B cell (primary cell): ENCODE data around the gene AREG. TPM values are rescaled to one million over a fixed set of nuclear protein-coding genes. Genes with fewer than 3 reads are reported as not detected.

Source experiments
- ATAC-seq: fragments of 200-7000 bp; cut with Tn5 transposase; one replicate; pipeline ENCODE4 v1.10.0; 2021; ENCODE audit warnings: low read depth, mild to moderate bottlenecking, moderate number of reproducible peaks, moderate library complexity
- CTCF ChIA-PET: fragments of 350-600 bp; sonication (Branson Sonifier 250); formaldehyde crosslinking; loops from one replicate; lab custom pipeline; 2021; ENCODE audit warnings: antibody characterized with exemption, inconsistent platforms; lab: Charles Lee
- POLR2A ChIA-PET: fragments of 350-600 bp; sonication (Branson Sonifier 250); formaldehyde crosslinking; loops from one replicate; lab custom pipeline; 2021; ENCODE audit warnings: antibody characterized with exemption; lab: Charles Lee
- DNase-seq: peaks from one replicate; pipeline ENCODE4 v3.0.0; 2013
- H2AFZ ChIP-seq: 2 replicates; pipeline ENCODE4 v1.6.1; 2012; ENCODE audit warnings: mild to moderate bottlenecking, low read depth, low read length; ENCODE audit not compliant: insufficient read depth, poor library complexity, severe bottlenecking
- H3K27ac ChIP-seq, 2 donors: 1 replicate in 1 of 2; 2 replicates in 1 of 2; pipeline ENCODE4 v1.5.1; 2012 to 2013; ENCODE audit warnings: low read length in 2 of 2, mild to moderate bottlenecking in 2 of 2, moderate library complexity in 1 of 2
- H3K27me3 ChIP-seq, 4 experiments: fragments of 200-600 bp in 1 of 4; sonication (generic) in 1 of 4; replicated peaks in 1 of 4; 1 replicate in 2 of 4; 2 replicates in 2 of 4; pipeline versions ENCODE4 v1.6.1 to v1.7.0; 2013 to 2016; ENCODE audit warnings: low read length in 3 of 4, mild to moderate bottlenecking in 2 of 4, mixed read lengths in 1 of 4, moderate library complexity in 1 of 4; ENCODE audit not compliant: insufficient read depth in 4 of 4, control insufficient read depth in 3 of 4; ENCODE audit errors: control extremely low read depth in 1 of 4
- H3K36me3 ChIP-seq, 2 experiments: replicated peaks in 1 of 2; 1 replicate in 1 of 2; 2 replicates in 1 of 2; pipeline versions ENCODE4 v1.6.1 to v1.7.1; 2013; ENCODE audit warnings: low read length in 1 of 2; ENCODE audit not compliant: insufficient read depth in 2 of 2, control insufficient read depth in 1 of 2; ENCODE audit errors: control extremely low read depth in 1 of 2, extremely low read depth in 1 of 2
- H3K4me1 ChIP-seq, 2 donors: fragments of 200-600 bp in 1 of 2; sonication (generic) in 1 of 2; 1 replicate in 1 of 2; 2 replicates in 1 of 2; pipeline versions ENCODE4 v1.5.1 to v1.6.1; 2013 to 2017; ENCODE audit warnings: low read length in 2 of 2; ENCODE audit not compliant: control insufficient read depth in 2 of 2, insufficient read depth in 2 of 2
- H3K4me2 ChIP-seq: replicated peaks from 2 replicates; pipeline ENCODE3; 2012; ENCODE audit warnings: mild to moderate bottlenecking, low read depth, low read length; ENCODE audit not compliant: poor library complexity, severe bottlenecking
- H3K4me3 ChIP-seq, 5 experiments: fragments of 200-600 bp in 1 of 5; sonication (generic) in 1 of 5; 1 replicate in 3 of 5; 2 replicates in 2 of 5; pipeline versions ENCODE4 v1.5.1 to v1.7.0; 2011 to 2016; ENCODE audit warnings: low read length in 4 of 5, mild to moderate bottlenecking in 4 of 5, low read depth in 2 of 5, control low read depth in 1 of 5, moderate library complexity in 1 of 5; ENCODE audit not compliant: insufficient read depth in 1 of 5; ENCODE audit errors: control extremely low read depth in 1 of 5, extremely low read depth in 1 of 5
- H3K79me2 ChIP-seq: fragments of 200-600 bp; sonication (generic); one replicate; pipeline ENCODE4 v1.6.0; 2016; ENCODE audit warnings: low read length; ENCODE audit not compliant: control insufficient read depth, insufficient read depth
- H3K9ac ChIP-seq: fragments of 200-600 bp; sonication (generic); 2 replicates; pipeline ENCODE4 v1.6.1; 2017; ENCODE audit warnings: mild to moderate bottlenecking, low read length, moderate library complexity
- H3K9me3 ChIP-seq, 3 donors: one replicate each; pipeline versions ENCODE4 v1.6.1 to v1.7.1; 2013; ENCODE audit warnings: low read length in 2 of 3; ENCODE audit not compliant: control insufficient read depth in 2 of 3, insufficient read depth in 1 of 3; ENCODE audit errors: control extremely low read depth in 1 of 3
- H4K20me1 ChIP-seq: 2 replicates; pipeline ENCODE4 v1.6.0; 2012; ENCODE audit warnings: mild to moderate bottlenecking, low read length; ENCODE audit not compliant: insufficient read depth, control insufficient read depth, poor library complexity, severe bottlenecking
- H3K27ac Mint-ChIP-seq: one replicate; pipeline ENCODE4 v1.8.0; 2021; ENCODE audit warnings: mixed read lengths
- H3K27me3 Mint-ChIP-seq: one replicate; pipeline ENCODE4 v1.8.0; 2021; ENCODE audit warnings: mixed read lengths
- H3K4me1 Mint-ChIP-seq: one replicate; pipeline ENCODE4 v1.8.0; 2021; ENCODE audit warnings: mixed read lengths
- H3K4me3 Mint-ChIP-seq: one replicate; pipeline ENCODE4 v1.8.0; 2021; ENCODE audit warnings: mixed read lengths
- H3K9me3 Mint-ChIP-seq: one replicate; pipeline ENCODE4 v1.8.0; 2022; ENCODE audit warnings: mixed read lengths; ENCODE audit not compliant: insufficient read depth
- CTCF ChIP-seq: fragments of 200-600 bp; IDR thresholded peaks from one replicate; pipeline ENCODE4 v1.8.0; 2022; ENCODE audit warnings: antibody characterized with exemption, mild to moderate bottlenecking
- EZH2 ChIP-seq: IDR thresholded peaks from 2 replicates; pipeline ENCODE4 v1.6.1; 2012; ENCODE audit warnings: borderline replicate concordance, low read depth, mild to moderate bottlenecking, moderate library complexity, low read length; ENCODE audit not compliant: insufficient read depth, poor library complexity, severe bottlenecking
- WGBS: methylation state at CpG from one replicate; pipeline ENCODE4 v1.1.5; 2013; ENCODE audit warnings: missing lambda C conversion rate; ENCODE audit not compliant: insufficient coverage; 5-methylcytosine and 5-hydroxymethylcytosine counted together
- intact Hi-C: fragments of 100-400 bp; cut with micrococcal nuclease; formaldehyde crosslinking; loops from one replicate; pipeline ENCODE4 v1.10.0; 2022
- polyA plus RNA-seq: library from polyadenylated mRNA; depleted of rRNA; stranded (reverse); fragments of >200 nt; gene quantifications from 2 replicates; pipeline ENCODE4 v1.2.3, GENCODE V29; 2012
- total RNA-seq, 2 donors: library from RNA; stranded (reverse); fragments of 120-200 nt in 1 of 2; gene quantifications; 1 replicate in 1 of 2; 2 replicates in 1 of 2; pipeline versions ENCODE4 v1.2.3 to v1.2.4, GENCODE V29; 2013 to 2022

AREG gene
- total and polyA plus RNA-seq, 2 donors (not counting 1 experiment from before 2014, with no cell fraction given) = 4.6 to 47.1 TPM

- Mint-ChIP-seq H3K27me3 (peaks cover 49% of the 10 kb centered on the region), H3K4me3 (no peak overlapping the region), H3K27ac (no peak overlapping the region), H3K4me1 (peaks cover 5% of the 10 kb centered on the region), H3K9me3 (no peaks in the 10 kb centered on the region)
- no peaks in the 10 kb centered on the region for H4K20me1 ChIP-seq
- H3K4me1 ChIP-seq = peaks cover 0 to 5% of the 10 kb centered on the region in 2 donors
- H3K79me2 ChIP-seq = no peaks in the 10 kb centered on the region
- TF ChIP-seq CTCF (no peak), EZH2 (no peak)
- no peak overlapping the region for H3K9ac ChIP-seq
- ATAC-seq (no peak), DNase-seq (no peak)
- WGBS = no CpG with 5 or more reads among the region's 1 CpG
- H3K36me3 ChIP-seq = no peaks in the 10 kb centered on the region
- peaks cover 0 to 2% (median 0%) of the 10 kb centered on the region in 3 donors for H3K9me3 ChIP-seq
- H3K4me2 ChIP-seq = no peak overlapping the region
- CTCF ChIA-PET = interaction anchor here (0.6 kb wide), 1 partner anchor 124 kb away, joined by 3 read pairs; no protein-coding TSS in a partner anchor
- intact Hi-C loops = no loop called here
- no peak overlapping the region for H3K4me3 ChIP-seq
- H3K27ac ChIP-seq = no peak overlapping the region
- POLR2A ChIA-PET = no interaction called here
- no peak overlapping the region for H2AFZ ChIP-seq
- peaks cover 0 to 21% (median 14%) of the 10 kb centered on the region in 4 experiments for H3K27me3 ChIP-seq
Measured at GRCh38 chr4:74501579-74501978, 56.6 kb downstream of the AREG start.

GRCh38 chr4:74503580-74503979, 58.6 kb downstream of the AREG start:
- H3K9me3 ChIP-seq = peaks cover 0 to 2% (median 0%) of the 10 kb centered on the region in 3 donors
- peaks cover 0 to 21% (median 14%) of the 10 kb centered on the region in 4 experiments for H3K27me3 ChIP-seq
- H3K79me2 ChIP-seq = no peaks in the 10 kb centered on the region
- DNase-seq = no peak
- H3K27ac Mint-ChIP-seq = no peak overlapping the region
- ChIA-PET CTCF (no interaction called here), POLR2A (no interaction called here)
- no peak overlapping the region for H3K4me2 ChIP-seq
- H3K36me3 ChIP-seq = no peaks in the 10 kb centered on the region
- H3K9me3 Mint-ChIP-seq = no peaks in the 10 kb centered on the region
- peaks cover 52% of the 10 kb centered on the region for H3K27me3 Mint-ChIP-seq
- intact Hi-C loops = no loop called here
- no peak overlapping the region for H3K4me3 Mint-ChIP-seq
- H2AFZ ChIP-seq = no peak overlapping the region
- H3K4me1 ChIP-seq = peaks cover 0 to 5% of the 10 kb centered on the region in 2 donors
- H3K9ac ChIP-seq = no peak overlapping the region
- 100% methylated on average over 1 of the region's 2 CpGs for WGBS
- no peak for ATAC-seq
- no peak overlapping the region for H3K27ac ChIP-seq
- no peaks in the 10 kb centered on the region for H4K20me1 ChIP-seq
- no peak overlapping the region for H3K4me3 ChIP-seq
- TF ChIP-seq EZH2 = no peak
- no peak for TF ChIP-seq CTCF
- peaks cover 5% of the 10 kb centered on the region for H3K4me1 Mint-ChIP-seq
